GM18861 (cell line): ENCODE results near the gene RAB27B.
"Not testable (repeated sequence)": the region's sequence is repeated elsewhere in the genome, so short reads cannot be mapped to it uniquely, and the experiment has no call there.

Experiments used
- ATAC-seq: cut with Tn5 transposase; IDR thresholded peaks from one replicate; pipeline ENCODE4 v1.9.1; 2021; ENCODE audit not compliant: unreplicated experiment

The RAB27B gene

GRCh38 chr18:54828281-54828881 lies at the start of gene RAB27B:
RAB27B (plus strand) TSS chr18:54828477; CDS start chr18:54877586, 49,109 bp downstream.
- ATAC-seq, result no peak

- no peak for ATAC-seq
Observed at GRCh38 chr18:54780285-54780861, 47.9 kb upstream of the RAB27B start.

- ATAC-seq, result no peak
Observed at GRCh38 chr18:54780970-54781369, 47.3 kb upstream of the RAB27B start.

- ATAC-seq, result no peak
Observed at GRCh38 chr18:54783139-54783538, 45.1 kb upstream of the RAB27B start.

GRCh38 chr18:54786206-54786605 lies 42.1 kb upstream of the RAB27B start:
- ATAC-seq, result no peak

GRCh38 chr18:54787121-54787520 lies 41.2 kb upstream of the RAB27B start:
- no peak for ATAC-seq

GRCh38 chr18:54787616-54788015 lies 40.7 kb upstream of the RAB27B start:
- ATAC-seq, result no peak

- no peak for ATAC-seq
Observed at GRCh38 chr18:54790109-54790508, 38.2 kb upstream of the RAB27B start.

- ATAC-seq, result no peak
Observed at GRCh38 chr18:54791657-54792056, 36.6 kb upstream of the RAB27B start.

- no peak for ATAC-seq
Observed at GRCh38 chr18:54792079-54792478, 36.2 kb upstream of the RAB27B start.

- ATAC-seq, result no peak
Observed at GRCh38 chr18:54794823-54795222, 33.5 kb upstream of the RAB27B start.

- ATAC-seq, result no peak
Observed at GRCh38 chr18:54798186-54798585, 30.1 kb upstream of the RAB27B start.

- no peak for ATAC-seq
Observed at GRCh38 chr18:54801374-54801773, 26.9 kb upstream of the RAB27B start.

- no peak for ATAC-seq
Observed at GRCh38 chr18:54802178-54802577, 26.1 kb upstream of the RAB27B start.

GRCh38 chr18:54802686-54803395 lies 25.4 kb upstream of the RAB27B start:
- no peak for ATAC-seq

- no peak for ATAC-seq
Observed at GRCh38 chr18:54805571-54806334, 22.5 kb upstream of the RAB27B start.

- ATAC-seq, result no peak
Observed at GRCh38 chr18:54806526-54806925, 21.8 kb upstream of the RAB27B start.

GRCh38 chr18:54807303-54807702 lies 21.0 kb upstream of the RAB27B start:
- no peak for ATAC-seq

- ATAC-seq, result not testable (repeated sequence)
Observed at GRCh38 chr18:54810662-54811061, 17.6 kb upstream of the RAB27B start.

- ATAC-seq, result no peak
Observed at GRCh38 chr18:54812885-54813284, 15.4 kb upstream of the RAB27B start.

GRCh38 chr18:54813305-54813704 lies 15.0 kb upstream of the RAB27B start:
- ATAC-seq, result no peak
